ENCODE results near the gene MXD1. TPM values are rescaled to one million over a fixed set of nuclear protein-coding genes. Genes with fewer than 3 reads are reported as not detected.

The MXD1 gene
- total and polyA plus RNA-seq, 9 of the 15 experiments (the other 6 are each of a cell fraction or from before 2014, with no cell fraction given) = 6.7 to 35.9 (median 11.0) TPM

- TF ChIP-seq YBX1 (IDR thresholded peaks at IDR 0.05) (no peak), NCOA4 (IDR thresholded peaks at IDR 0.05; ENCODE audit: partially characterized antibody) (no peak), EWSR1 (IDR thresholded peaks at IDR 0.05; ENCODE audit: borderline replicate concordance, low read depth, partially characterized antibody) (no peak), ZC3H11A (IDR thresholded peaks at IDR 0.05; ENCODE audit: low read depth, low read length) (no peak), PML (IDR thresholded peaks at IDR 0.05; ENCODE audit: low read length) (peak; percentile 67), BACH1 (tag; IDR thresholded peaks at IDR 0.05) (peak; percentile 76; the same call in 1 of the 2 replicates), CHCHD3 (CRISPR knock-in tag; IDR thresholded peaks at IDR 0.05) (no peak; the same call in 1 of the 2 replicates), MAFF (IDR thresholded peaks at IDR 0.05; ENCODE audit: low read length) (no peak), DIDO1 (tag; IDR thresholded peaks at IDR 0.05; ENCODE audit: low read depth) (no peak), ZNF133 (CRISPR knock-in tag; IDR thresholded peaks at IDR 0.05) (no peak), DACH1 (IDR thresholded peaks at IDR 0.05; ENCODE audit: partially characterized antibody) (no peak), KDM2B (CRISPR knock-in tag; IDR thresholded peaks at IDR 0.05) (peak; percentile 88; the same call in 1 of the 2 replicates), ZNF79 (CRISPR knock-in tag; IDR thresholded peaks at IDR 0.05; ENCODE audit: low read depth) (no peak; the same call in 1 of the 2 replicates)
- TF ChIP-seq, protein P1, sequence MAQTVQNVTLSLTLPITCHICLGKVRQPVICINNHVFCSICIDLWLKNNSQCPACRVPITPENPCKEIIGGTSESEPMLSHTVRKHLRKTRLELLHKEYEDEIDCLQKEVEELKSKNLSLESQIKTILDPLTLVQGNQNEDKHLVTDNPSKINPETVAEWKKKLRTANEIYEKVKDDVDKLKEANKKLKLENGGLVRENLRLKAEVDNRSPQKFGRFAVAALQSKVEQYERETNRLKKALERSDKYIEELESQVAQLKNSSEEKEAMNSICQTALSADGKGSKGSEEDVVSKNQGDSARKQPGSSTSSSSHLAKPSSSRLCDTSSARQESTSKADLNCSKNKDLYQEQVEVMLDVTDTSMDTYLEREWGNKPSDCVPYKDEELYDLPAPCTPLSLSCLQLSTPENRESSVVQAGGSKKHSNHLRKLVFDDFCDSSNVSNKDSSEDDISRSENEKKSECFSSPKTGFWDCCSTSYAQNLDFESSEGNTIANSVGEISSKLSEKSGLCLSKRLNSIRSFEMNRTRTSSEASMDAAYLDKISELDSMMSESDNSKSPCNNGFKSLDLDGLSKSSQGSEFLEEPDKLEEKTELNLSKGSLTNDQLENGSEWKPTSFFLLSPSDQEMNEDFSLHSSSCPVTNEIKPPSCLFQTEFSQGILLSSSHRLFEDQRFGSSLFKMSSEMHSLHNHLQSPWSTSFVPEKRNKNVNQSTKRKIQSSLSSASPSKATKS (CRISPR knock-in tag; IDR thresholded peaks at IDR 0.05) = no peak
- TF ChIP-seq, protein P2, sequence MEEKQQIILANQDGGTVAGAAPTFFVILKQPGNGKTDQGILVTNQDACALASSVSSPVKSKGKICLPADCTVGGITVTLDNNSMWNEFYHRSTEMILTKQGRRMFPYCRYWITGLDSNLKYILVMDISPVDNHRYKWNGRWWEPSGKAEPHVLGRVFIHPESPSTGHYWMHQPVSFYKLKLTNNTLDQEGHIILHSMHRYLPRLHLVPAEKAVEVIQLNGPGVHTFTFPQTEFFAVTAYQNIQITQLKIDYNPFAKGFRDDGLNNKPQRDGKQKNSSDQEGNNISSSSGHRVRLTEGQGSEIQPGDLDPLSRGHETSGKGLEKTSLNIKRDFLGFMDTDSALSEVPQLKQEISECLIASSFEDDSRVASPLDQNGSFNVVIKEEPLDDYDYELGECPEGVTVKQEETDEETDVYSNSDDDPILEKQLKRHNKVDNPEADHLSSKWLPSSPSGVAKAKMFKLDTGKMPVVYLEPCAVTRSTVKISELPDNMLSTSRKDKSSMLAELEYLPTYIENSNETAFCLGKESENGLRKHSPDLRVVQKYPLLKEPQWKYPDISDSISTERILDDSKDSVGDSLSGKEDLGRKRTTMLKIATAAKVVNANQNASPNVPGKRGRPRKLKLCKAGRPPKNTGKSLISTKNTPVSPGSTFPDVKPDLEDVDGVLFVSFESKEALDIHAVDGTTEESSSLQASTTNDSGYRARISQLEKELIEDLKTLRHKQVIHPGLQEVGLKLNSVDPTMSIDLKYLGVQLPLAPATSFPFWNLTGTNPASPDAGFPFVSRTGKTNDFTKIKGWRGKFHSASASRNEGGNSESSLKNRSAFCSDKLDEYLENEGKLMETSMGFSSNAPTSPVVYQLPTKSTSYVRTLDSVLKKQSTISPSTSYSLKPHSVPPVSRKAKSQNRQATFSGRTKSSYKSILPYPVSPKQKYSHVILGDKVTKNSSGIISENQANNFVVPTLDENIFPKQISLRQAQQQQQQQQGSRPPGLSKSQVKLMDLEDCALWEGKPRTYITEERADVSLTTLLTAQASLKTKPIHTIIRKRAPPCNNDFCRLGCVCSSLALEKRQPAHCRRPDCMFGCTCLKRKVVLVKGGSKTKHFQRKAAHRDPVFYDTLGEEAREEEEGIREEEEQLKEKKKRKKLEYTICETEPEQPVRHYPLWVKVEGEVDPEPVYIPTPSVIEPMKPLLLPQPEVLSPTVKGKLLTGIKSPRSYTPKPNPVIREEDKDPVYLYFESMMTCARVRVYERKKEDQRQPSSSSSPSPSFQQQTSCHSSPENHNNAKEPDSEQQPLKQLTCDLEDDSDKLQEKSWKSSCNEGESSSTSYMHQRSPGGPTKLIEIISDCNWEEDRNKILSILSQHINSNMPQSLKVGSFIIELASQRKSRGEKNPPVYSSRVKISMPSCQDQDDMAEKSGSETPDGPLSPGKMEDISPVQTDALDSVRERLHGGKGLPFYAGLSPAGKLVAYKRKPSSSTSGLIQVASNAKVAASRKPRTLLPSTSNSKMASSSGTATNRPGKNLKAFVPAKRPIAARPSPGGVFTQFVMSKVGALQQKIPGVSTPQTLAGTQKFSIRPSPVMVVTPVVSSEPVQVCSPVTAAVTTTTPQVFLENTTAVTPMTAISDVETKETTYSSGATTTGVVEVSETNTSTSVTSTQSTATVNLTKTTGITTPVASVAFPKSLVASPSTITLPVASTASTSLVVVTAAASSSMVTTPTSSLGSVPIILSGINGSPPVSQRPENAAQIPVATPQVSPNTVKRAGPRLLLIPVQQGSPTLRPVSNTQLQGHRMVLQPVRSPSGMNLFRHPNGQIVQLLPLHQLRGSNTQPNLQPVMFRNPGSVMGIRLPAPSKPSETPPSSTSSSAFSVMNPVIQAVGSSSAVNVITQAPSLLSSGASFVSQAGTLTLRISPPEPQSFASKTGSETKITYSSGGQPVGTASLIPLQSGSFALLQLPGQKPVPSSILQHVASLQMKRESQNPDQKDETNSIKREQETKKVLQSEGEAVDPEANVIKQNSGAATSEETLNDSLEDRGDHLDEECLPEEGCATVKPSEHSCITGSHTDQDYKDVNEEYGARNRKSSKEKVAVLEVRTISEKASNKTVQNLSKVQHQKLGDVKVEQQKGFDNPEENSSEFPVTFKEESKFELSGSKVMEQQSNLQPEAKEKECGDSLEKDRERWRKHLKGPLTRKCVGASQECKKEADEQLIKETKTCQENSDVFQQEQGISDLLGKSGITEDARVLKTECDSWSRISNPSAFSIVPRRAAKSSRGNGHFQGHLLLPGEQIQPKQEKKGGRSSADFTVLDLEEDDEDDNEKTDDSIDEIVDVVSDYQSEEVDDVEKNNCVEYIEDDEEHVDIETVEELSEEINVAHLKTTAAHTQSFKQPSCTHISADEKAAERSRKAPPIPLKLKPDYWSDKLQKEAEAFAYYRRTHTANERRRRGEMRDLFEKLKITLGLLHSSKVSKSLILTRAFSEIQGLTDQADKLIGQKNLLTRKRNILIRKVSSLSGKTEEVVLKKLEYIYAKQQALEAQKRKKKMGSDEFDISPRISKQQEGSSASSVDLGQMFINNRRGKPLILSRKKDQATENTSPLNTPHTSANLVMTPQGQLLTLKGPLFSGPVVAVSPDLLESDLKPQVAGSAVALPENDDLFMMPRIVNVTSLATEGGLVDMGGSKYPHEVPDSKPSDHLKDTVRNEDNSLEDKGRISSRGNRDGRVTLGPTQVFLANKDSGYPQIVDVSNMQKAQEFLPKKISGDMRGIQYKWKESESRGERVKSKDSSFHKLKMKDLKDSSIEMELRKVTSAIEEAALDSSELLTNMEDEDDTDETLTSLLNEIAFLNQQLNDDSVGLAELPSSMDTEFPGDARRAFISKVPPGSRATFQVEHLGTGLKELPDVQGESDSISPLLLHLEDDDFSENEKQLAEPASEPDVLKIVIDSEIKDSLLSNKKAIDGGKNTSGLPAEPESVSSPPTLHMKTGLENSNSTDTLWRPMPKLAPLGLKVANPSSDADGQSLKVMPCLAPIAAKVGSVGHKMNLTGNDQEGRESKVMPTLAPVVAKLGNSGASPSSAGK (IDR thresholded peaks at IDR 0.05) = peak; percentile 98
Measured at GRCh38 chr2:69914164-69914949, 552 bp upstream of the MXD1 start (continued).

Measured in K562 (cell line).